Neutrophil (primary cell): Measurements from ENCODE around the gene MVB12A.

ENCODE experiments used
- H3K27ac ChIP-seq: fragments of 200-600 bp; sonication (generic); 2 replicates; pipeline ENCODE4 v1.5.1; 2016; ENCODE audit warnings: mild to moderate bottlenecking, moderate library complexity
- H3K27me3 ChIP-seq: fragments of 200-600 bp; sonication (generic); 2 replicates; pipeline ENCODE4 v1.6.0; 2016; ENCODE audit warnings: mild to moderate bottlenecking
- H3K36me3 ChIP-seq: fragments of 200-600 bp; sonication (generic); 2 replicates; pipeline ENCODE4 v1.5.1; 2017
- H3K4me1 ChIP-seq, 2 experiments: fragments of 200-600 bp in 1 of 2; sonication (generic) in 1 of 2; 1 replicate in 1 of 2; 2 replicates in 1 of 2; pipeline versions ENCODE4 v1.5.1 to v1.6.1; 2013 to 2016; ENCODE audit warnings: low read depth in 1 of 2, low read length in 1 of 2, mild to moderate bottlenecking in 1 of 2, moderate library complexity in 1 of 2; ENCODE audit not compliant: control insufficient read depth in 1 of 2, insufficient read depth in 1 of 2
- H3K4me3 ChIP-seq, 2 experiments: fragments of 200-600 bp in 1 of 2; sonication (generic) in 1 of 2; 1 replicate in 1 of 2; 2 replicates in 1 of 2; pipeline ENCODE4 v1.5.1; 2013 to 2016; ENCODE audit warnings: low read depth in 1 of 2, low read length in 1 of 2, mild to moderate bottlenecking in 1 of 2, moderate library complexity in 1 of 2
- H3K9me3 ChIP-seq: fragments of 200-600 bp; sonication (generic); 2 replicates; pipeline ENCODE4 v1.5.1; 2016
- CTCF ChIP-seq: fragments of 200-600 bp; sonication (generic); IDR thresholded peaks from 2 replicates; pipeline ENCODE4 v1.5.1; 2016; ENCODE audit warnings: antibody characterized with exemption

The MVB12A gene

GRCh38 chr19:17423429-17424208 lies 3.8 kb downstream of the MVB12A start:
- no peak for TF ChIP-seq CTCF
- Histone ChIP-seq H3K4me3 (no peak overlapping the region), H3K36me3 (peaks cover 8% of the 10 kb centered on the region), H3K27ac (no peak overlapping the region), H3K27me3 (no peaks in the 10 kb centered on the region), H3K9me3 (no peaks in the 10 kb centered on the region), H3K4me1 (peaks cover 12 to 13% of the 10 kb centered on the region in 2 experiments)

GRCh38 chr19:17424743-17425365 lies 5.0 kb downstream of the MVB12A start:
- no peaks in the 10 kb centered on the region for H3K27me3 ChIP-seq
- H3K27ac ChIP-seq: no peak overlapping the region
- TF ChIP-seq CTCF: no peak
- peaks cover 8% of the 10 kb centered on the region for H3K36me3 ChIP-seq
- no peaks in the 10 kb centered on the region for H3K9me3 ChIP-seq
- no peak overlapping the region for H3K4me3 ChIP-seq
- H3K4me1 ChIP-seq: peaks cover 7 to 8% of the 10 kb centered on the region in 2 experiments

- H3K27ac ChIP-seq: no peak overlapping the region
- no peak overlapping the region for H3K4me3 ChIP-seq
- TF ChIP-seq CTCF: no peak
- no peaks in the 10 kb centered on the region for H3K4me1 ChIP-seq
- no peaks in the 10 kb centered on the region for H3K36me3 ChIP-seq
- H3K9me3 ChIP-seq: no peaks in the 10 kb centered on the region
- no peaks in the 10 kb centered on the region for H3K27me3 ChIP-seq
Measured at GRCh38 chr19:17429641-17430113, 9.8 kb downstream of the MVB12A start.

GRCh38 chr19:17431417-17431816 lies 11.6 kb downstream of the MVB12A start:
- Histone ChIP-seq H3K4me3 (no peak overlapping the region), H3K36me3 (no peaks in the 10 kb centered on the region), H3K4me1 (no peaks in the 10 kb centered on the region), H3K9me3 (no peaks in the 10 kb centered on the region), H3K27me3 (no peaks in the 10 kb centered on the region), H3K27ac (no peak overlapping the region)
- no peak for TF ChIP-seq CTCF

GRCh38 chr19:17435218-17435617 lies 15.4 kb downstream of the MVB12A start:
- no peak for TF ChIP-seq CTCF
- Histone ChIP-seq H3K27ac (no peak overlapping the region), H3K36me3 (no peaks in the 10 kb centered on the region), H3K4me3 (no peak overlapping the region), H3K27me3 (no peaks in the 10 kb centered on the region), H3K4me1 (no peaks in the 10 kb centered on the region), H3K9me3 (no peaks in the 10 kb centered on the region)
